Ascending aorta (tissue), 2 donors: Measurements from ENCODE around the gene NDUFA11. TPM values are rescaled to one million over a fixed set of nuclear protein-coding genes. Genes with fewer than 3 reads are reported as not detected.

Experiments used
- DNase-seq, 2 donors: peaks; one replicate each; pipeline ENCODE4 v3.0.0-alpha.2; 2019; ENCODE audit warnings: low spot score in 2 of 2
- H3K27ac ChIP-seq, 2 donors: fragments of 200-600 bp; sonication (generic); one replicate each; pipeline ENCODE4 v1.5.1; 2016 to 2017; ENCODE audit warnings: mild to moderate bottlenecking in 1 of 2
- H3K27me3 ChIP-seq: fragments of 200-600 bp; sonication (generic); one replicate; pipeline ENCODE4 v1.5.1; 2017
- H3K36me3 ChIP-seq, 2 donors: fragments of 200-600 bp; sonication (generic); one replicate each; pipeline ENCODE4 v1.5.1; 2016
- H3K4me1 ChIP-seq, 2 donors: fragments of 200-600 bp; sonication (generic); one replicate each; pipeline ENCODE4 v1.5.1; 2016 to 2017; ENCODE audit warnings: mild to moderate bottlenecking in 1 of 2
- H3K4me3 ChIP-seq, 2 donors: fragments of 200-600 bp; sonication (generic); one replicate each; pipeline ENCODE4 v1.5.1; 2016 to 2017; ENCODE audit warnings: mild to moderate bottlenecking in 1 of 2
- H3K9me3 ChIP-seq, 2 donors: fragments of 200-600 bp; sonication (generic); one replicate each; pipeline ENCODE4 v1.5.1; 2016
- CTCF ChIP-seq, 3 experiments: fragments of 200-600 bp in 2 of 3; fragments of 450-650 bp in 1 of 3; sonication (generic) in 2 of 3; IDR thresholded peaks; one replicate each; pipeline ENCODE4 v1.5.1; 2016 to 2019; ENCODE audit warnings: antibody characterized with exemption in 3 of 3, mild to moderate bottlenecking in 1 of 3, moderate library complexity in 1 of 3
- intact Hi-C: fragments of 100-400 bp; cut with DNase I; formaldehyde crosslinking; loops from one replicate; pipeline ENCODE4 v1.15.1; 2023
- total RNA-seq: library from RNA; depleted of rRNA; stranded (reverse); fragments of >200 nt; gene quantifications from one replicate; pipeline ENCODE4 v1.1.0, GENCODE V29; 2016

The NDUFA11 gene
- total RNA-seq, 1 donor from 2014 or later = 205 TPM

DNA sequence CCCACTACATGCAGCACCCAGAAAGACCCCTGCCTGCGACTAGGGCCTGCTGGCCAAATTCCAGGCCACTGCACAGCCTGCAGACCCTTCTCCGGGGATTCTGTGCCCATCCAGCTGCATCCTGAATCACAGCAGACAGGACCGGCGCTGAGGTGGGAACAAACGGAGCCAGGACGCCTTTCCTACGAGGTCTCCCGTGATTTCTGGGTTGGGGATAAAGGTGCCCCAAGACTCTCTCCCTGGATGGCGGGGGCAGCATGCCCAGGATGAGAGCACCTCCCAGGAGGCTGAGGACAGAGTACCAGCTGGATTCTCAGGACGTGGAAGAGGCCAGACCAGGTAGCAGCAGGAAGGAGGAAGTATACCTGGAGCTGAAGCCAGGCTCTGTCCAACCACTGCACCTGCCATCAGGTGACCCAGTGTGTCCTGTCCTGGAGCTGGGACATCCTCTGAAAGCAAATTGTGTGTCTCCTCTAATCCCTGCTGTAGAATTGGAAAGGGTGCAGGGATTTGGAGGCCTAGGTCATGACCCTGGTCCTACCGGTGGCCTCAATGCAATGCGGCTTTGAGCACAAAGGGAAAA is 29.9 kb downstream of the NDUFA11 start:
- H3K27me3 ChIP-seq = no peaks in the 10 kb centered on the region
- intact Hi-C loops = no loop called here
- H3K9me3 ChIP-seq = no peaks in the 10 kb centered on the region
- H3K4me1 ChIP-seq = no peaks in the 10 kb centered on the region
- H3K27ac ChIP-seq = no peak overlapping the region
- no peak for TF ChIP-seq CTCF (IDR thresholded peaks at IDR 0.05)
- no peaks in the 10 kb centered on the region for H3K36me3 ChIP-seq
- DNase-seq = no peak
- H3K4me3 ChIP-seq = no peak overlapping the region

- H3K9me3 ChIP-seq = no peaks in the 10 kb centered on the region
- intact Hi-C loops = no loop called here
- H3K27ac ChIP-seq = no peak overlapping the region
- no peaks in the 10 kb centered on the region for H3K4me1 ChIP-seq
- no peak overlapping the region for H3K4me3 ChIP-seq
- H3K36me3 ChIP-seq = no peaks in the 10 kb centered on the region
- no peaks in the 10 kb centered on the region for H3K27me3 ChIP-seq
- TF ChIP-seq CTCF (IDR thresholded peaks at IDR 0.05) = no peak
- DNase-seq = no peak
These were observed 32.6 kb downstream of the NDUFA11 start for GRCh38 chr19:5870986-5871394.

- no peak overlapping the region for H3K4me3 ChIP-seq
These were observed 36.1 kb downstream of the NDUFA11 start for GRCh38 chr19:5867201-5868136.

DNA sequence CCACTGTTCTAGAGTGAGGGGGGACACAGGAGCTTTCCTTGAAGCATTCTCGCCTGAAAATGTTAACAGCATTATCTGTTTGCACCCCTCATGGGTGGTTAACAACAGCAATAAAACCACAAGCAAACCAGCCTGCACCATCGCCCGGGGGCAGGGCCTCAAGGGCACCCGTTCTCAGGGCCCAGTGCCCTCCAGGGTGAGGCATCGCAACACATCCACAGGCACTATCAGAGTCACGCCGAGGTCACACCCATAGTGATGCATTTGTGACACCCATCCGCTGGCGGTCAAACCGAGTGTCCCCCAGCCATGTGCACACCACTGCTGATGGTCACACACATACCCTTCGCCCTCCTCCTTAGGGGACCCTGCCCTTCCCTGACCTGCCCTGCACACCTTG is 37.8 kb downstream of the NDUFA11 start:
- Histone ChIP-seq H3K4me1 (no peaks in the 10 kb centered on the region), H3K36me3 (no peaks in the 10 kb centered on the region), H3K27me3 (no peaks in the 10 kb centered on the region), H3K4me3 (no peak overlapping the region), H3K27ac (no peak overlapping the region), H3K9me3 (no peaks in the 10 kb centered on the region)
- intact Hi-C loops = no loop called here
- no peak for DNase-seq
- TF ChIP-seq CTCF (IDR thresholded peaks at IDR 0.05) = no peak

More at GRCh38 chr19:5867201-5868136, 36.1 kb downstream of the NDUFA11 start:
- Histone ChIP-seq H3K36me3 (no peaks in the 10 kb centered on the region), H3K27me3 (no peaks in the 10 kb centered on the region), H3K27ac (no peak overlapping the region), H3K9me3 (no peaks in the 10 kb centered on the region), H3K4me1 (no peaks in the 10 kb centered on the region)
- intact Hi-C loops = no loop called here
- no peak for TF ChIP-seq CTCF (IDR thresholded peaks at IDR 0.05)
- no peak for DNase-seq

DNA sequence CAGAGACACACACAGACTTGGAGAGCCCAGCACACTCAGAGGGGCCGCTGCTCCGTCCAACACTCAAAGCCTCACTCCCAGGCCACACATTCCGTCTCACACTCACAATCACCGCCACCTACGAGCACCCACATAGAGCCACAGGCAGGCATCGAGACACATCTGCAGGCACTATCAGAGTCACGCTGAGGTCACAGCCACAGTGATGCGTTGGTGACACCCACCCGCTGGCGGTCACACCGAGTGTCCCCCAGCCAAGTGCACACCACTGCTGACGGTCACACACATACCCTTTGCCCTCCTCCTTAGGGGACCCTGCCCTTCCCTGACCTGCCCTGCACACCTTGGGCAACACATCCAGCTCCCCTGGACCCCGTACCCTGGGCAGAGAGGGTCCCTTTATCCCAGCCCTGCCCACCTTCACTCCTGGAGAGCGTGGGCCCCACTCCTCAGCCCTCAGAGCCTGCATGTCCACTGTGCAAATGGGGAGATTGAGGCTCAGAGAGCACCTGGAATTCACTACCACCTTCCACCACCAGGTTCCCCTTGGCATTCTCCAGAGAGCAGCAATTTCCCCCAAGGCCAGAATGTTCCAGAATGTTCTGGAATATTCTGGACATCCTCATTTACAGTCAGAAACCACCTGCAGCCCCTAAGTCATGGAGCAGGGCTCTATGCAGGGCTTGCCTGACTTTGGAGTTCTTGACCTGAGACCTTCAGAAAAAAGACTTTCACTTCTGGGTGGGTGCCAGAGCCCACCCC is 38.7 kb downstream of the NDUFA11 start:
- Histone ChIP-seq H3K9me3 (no peaks in the 10 kb centered on the region), H3K27me3 (no peaks in the 10 kb centered on the region), H3K4me1 (no peaks in the 10 kb centered on the region), H3K4me3 (no peak overlapping the region), H3K27ac (no peak overlapping the region), H3K36me3 (no peaks in the 10 kb centered on the region)
- no peak for DNase-seq
- intact Hi-C loops = no loop called here
- no peak for TF ChIP-seq CTCF (IDR thresholded peaks at IDR 0.05)
